ENCODE results near the gene PTPN23.
"Not testable (repeated sequence)": the region's sequence is repeated elsewhere in the genome, so short reads cannot be mapped to it uniquely, and the experiment has no call there.

Gene PTPN23

DNA sequence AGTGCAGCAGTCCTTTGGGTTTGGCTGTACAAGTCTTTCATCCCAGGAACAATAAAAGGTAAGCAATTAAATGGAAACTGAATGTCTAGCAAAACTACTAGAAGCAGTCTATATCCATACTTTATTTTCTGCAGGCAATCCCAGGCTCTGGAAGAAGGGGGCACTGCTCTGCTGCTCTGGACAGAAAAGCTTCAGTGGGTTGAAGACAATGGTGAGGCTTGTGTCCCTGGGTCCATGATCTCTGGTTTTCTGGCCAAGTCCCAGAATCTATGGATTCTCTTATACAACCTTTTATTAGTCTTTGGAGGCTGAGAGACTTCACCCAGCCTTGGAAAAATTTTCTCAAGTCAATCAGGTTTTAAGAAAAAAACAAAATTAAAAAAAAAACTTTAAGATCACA, 59.3 kb downstream of the PTPN23 start:
- in situ Hi-C loops (cut with HindIII; ENCODE audit: low sequenced_read_pairs): loop anchor here (5.0 kb wide), 1 partner anchor 102 kb away; no protein-coding TSS in a partner anchor

DNA sequence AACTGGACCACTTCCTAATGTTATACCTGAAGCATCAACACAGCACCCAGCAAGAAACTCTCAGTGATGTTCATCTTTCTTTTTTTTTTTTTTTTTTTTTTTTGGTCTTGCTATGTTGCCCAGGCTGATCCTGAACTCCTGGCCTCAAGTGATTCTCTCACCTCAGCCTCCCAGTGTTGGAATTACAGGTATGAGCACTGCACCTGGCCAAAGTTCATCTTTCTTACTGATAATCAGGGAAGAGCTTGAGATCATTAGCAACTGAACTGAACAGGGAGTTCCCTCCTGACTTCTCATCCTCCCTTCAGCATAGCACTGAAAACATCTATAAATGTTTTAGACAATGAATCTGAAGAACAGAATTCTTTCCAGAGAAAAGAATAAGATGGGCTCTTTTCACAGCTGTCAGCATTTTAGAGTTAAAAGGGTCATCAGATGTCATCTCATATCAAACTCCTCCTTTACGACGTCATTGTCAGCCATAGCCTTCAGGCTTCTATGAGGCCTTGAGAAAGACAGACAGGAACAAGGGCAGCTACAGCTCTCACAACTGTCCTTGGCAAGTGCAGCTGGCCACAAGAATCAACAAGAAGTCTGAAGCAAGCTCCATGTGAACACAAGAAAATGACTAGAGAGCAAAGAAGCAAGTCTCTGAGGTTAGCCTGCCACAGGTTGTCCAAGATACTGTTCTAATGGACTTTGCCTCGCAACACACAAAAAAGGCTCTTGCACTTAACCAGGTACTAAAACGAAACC, 61.2 kb downstream of the PTPN23 start:
- in situ Hi-C loops (cut with HindIII; ENCODE audit: low sequenced_read_pairs): loop anchor here (5.0 kb wide), 1 partner anchor 100 kb away; no protein-coding TSS in a partner anchor

DNA sequence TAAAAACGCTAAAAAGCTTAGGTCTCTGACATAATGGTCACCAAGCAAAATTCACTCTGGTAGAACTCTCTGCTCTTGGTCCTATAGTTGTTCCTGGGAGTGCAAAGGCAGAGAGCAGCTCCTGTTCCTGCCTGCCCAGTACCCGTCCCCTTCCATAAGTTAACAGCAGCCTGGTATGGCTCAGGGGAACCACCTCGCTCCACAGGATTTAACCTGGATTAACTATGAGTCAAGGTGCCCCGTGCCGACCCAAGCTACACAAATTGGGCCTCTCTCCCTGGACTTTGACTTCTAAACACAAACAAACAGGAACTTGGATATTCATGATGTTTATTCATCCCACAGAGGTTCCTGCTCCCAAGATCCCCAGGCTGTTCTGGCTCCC, 62.8 kb downstream of the PTPN23 start:
- in situ Hi-C loops (cut with HindIII; ENCODE audit: low sequenced_read_pairs): loop anchor here (5.0 kb wide), 1 partner anchor 99 kb away; no protein-coding TSS in a partner anchor

DNA sequence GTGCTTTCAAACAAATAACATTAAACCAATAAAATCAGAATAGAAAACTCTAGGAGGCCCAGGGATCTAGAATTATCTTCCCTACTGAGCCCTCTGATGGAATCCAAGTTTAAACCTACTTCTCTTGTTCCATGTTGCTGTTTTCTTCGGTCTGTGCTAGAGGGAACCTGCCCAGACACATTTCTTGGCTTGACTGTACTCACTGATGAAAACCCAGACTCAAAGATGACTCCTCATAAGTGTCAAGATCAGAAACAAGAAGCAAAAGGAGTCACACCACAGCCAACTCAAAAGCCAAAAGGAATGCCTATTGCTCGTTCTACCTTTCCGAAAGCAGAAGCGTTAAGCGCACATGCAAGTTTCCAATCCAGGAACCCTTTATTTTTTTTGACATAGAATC, 63.3 kb downstream of the PTPN23 start:
- in situ Hi-C loops (cut with HindIII; ENCODE audit: low sequenced_read_pairs): loop anchor here (5.0 kb wide), 1 partner anchor 98 kb away; no protein-coding TSS in a partner anchor

- in situ Hi-C loops (cut with HindIII; ENCODE audit: low sequenced_read_pairs): no loop called here
These were observed 71.8 kb downstream of the PTPN23 start for GRCh38 chr3:47452453-47453215.

- in situ Hi-C loops (cut with HindIII; ENCODE audit: low sequenced_read_pairs): no loop called here
These were observed 75.1 kb downstream of the PTPN23 start for GRCh38 chr3:47455806-47456452.

DNA sequence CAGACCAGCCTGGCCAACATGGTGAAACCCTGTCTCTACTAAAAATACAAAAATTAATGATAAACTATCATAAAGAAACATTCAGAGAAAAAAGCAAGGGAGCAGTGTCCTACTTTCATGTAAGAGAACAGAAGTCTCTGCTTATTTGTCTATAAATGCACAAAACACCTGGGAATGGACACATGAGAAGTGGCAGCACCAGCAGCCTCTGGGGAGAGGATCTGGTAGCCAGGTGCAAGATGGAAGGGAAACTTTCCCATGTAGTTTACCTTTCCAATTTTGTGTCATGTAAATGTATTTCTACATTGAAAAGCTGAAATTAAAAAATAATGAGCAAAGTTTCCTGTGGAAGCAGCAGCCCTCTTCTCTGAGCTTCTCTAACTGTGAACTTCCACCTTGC, 76.2 kb downstream of the PTPN23 start:
- in situ Hi-C loops (cut with HindIII; ENCODE audit: low sequenced_read_pairs): no loop called here

DNA sequence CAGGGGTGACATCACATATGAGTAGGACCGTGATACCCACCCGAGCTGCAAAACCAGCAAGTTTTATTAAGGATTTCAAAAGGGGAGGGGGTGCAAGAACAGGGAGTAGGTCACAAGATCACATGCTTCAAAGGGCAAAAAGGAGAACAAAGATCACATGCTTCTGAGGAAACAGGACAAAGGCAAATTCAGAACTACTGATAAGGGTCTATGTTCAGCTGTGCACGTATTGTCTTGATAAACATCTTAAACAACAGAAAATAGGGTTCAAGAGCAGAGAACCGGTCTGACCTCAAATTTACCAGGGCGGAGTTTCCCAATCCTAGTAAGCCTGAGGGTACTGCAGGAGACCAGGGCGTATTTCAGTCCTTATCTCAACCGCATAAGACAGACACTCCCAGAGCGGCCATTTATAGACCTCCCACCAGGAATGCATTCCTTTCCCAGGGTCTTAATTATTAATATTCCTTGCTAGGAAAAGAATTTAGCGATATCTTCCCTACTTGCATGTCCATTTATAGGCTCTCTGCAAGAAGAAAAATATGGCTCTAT, 78.8 kb downstream of the PTPN23 start:
- in situ Hi-C loops (cut with HindIII; ENCODE audit: low sequenced_read_pairs): not testable (repeated sequence)
